Epithelial cell of esophagus (primary cell): ENCODE results near the gene SUSD3.

Experiments used
- DNase-seq: peaks from one replicate; pipeline ENCODE4 v3.0.0; 2010; ENCODE audit warnings: low read depth
- H3K4me3 ChIP-seq: 2 replicates; pipeline ENCODE4 v1.5.1; 2011; ENCODE audit warnings: mild to moderate bottlenecking, low read length, control low read depth
- CTCF ChIP-seq: IDR thresholded peaks from 2 replicates; pipeline ENCODE4 v1.5.1; 2011; ENCODE audit warnings: low read depth, mild to moderate bottlenecking, low read length, control low read depth, inconsistent platforms; ENCODE audit not compliant: insufficient read depth; ENCODE audit errors: missing control alignments

The SUSD3 gene

GRCh38 chr9:93030642-93031628 lies 27.6 kb upstream of the SUSD3 start:
- H3K4me3 ChIP-seq, result no peak overlapping the region
- DNase-seq, result no peak

GRCh38 chr9:93031629-93032430 lies 26.7 kb upstream of the SUSD3 start:
- TF ChIP-seq CTCF, result no peak
- no peak for DNase-seq
- no peak overlapping the region for H3K4me3 ChIP-seq

More at GRCh38 chr9:93030642-93031628, 27.6 kb upstream of the SUSD3 start:
- TF ChIP-seq CTCF, result no peak

GRCh38 chr9:93032545-93032944 lies 26.0 kb upstream of the SUSD3 start:
- no peak for DNase-seq
- no peak for TF ChIP-seq CTCF
- no peak overlapping the region for H3K4me3 ChIP-seq

GRCh38 chr9:93033531-93033930 lies 25.0 kb upstream of the SUSD3 start:
- no peak overlapping the region for H3K4me3 ChIP-seq
- no peak for TF ChIP-seq CTCF
- DNase-seq, result no peak

GRCh38 chr9:93035106-93035660 lies 23.3 kb upstream of the SUSD3 start:
- no peak for DNase-seq
- TF ChIP-seq CTCF, result no peak
- no peak overlapping the region for H3K4me3 ChIP-seq

- TF ChIP-seq CTCF, result no peak
- no peak overlapping the region for H3K4me3 ChIP-seq
- DNase-seq, result no peak
Measured at GRCh38 chr9:93035821-93036351, 22.6 kb upstream of the SUSD3 start.
